RCC 7860 (cell line): ENCODE data around the gene CD320.
"Not testable (repeated sequence)": the region's sequence is repeated elsewhere in the genome, so short reads cannot be mapped to it uniquely, and the experiment has no call there.

Experiments used
- DNase-seq: peaks from one replicate; pipeline ENCODE4 v3.0.0-alpha.2; 2015; ENCODE audit warnings: low spot score
- FAIRE-seq: peaks from 2 replicates; lab custom pipeline; 2012; peaks lifted over from hg19 to GRCh38; lab: Jason Lieb, UNC

CD320 gene

DNA sequence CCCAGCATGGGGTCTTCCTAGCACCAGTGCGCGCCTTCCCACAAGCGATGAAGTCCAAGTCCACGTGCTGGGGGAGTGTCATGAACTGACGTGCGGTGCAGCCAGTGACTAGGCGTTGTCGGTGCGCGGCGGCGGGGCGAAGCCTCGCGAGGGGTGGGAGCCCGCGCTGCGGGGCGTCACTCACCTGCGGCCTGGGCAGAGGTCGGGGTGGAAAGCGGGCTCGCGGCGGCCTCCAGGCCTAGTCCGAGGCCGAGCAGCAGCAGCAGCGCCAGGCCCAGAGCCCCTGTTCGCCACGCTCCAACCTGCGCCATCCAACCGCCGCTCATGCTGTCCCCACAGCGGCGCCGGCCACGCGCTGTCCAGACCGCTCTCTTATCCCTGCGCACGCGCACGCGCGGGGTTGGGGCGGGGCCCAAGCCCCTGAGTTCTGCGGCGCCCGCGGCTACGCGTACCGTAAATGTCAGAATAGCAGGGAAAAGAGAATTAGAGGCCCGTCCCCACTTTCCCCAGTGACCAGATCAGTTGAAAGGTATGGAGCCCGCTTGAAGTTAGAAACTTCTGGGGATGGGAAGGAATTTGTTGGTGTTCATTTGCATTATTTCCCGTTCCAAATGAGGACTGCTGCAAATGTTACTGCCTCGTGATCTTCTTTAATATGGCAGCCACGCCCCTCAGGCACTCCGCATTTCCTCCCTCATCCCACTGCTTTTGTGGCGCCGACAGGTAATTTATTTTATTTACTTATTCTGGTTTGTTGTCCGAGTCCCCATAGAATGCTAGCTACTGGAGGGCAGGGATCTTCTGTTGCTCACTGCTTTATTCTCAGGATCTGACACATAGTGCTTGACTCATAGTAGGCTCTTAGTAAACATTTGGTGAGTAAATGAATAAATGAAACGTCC lies at the start of gene CD320:
Gene CD320 (minus strand): TSS at position 394 of the 902 bp plus-strand sequence. CDS start 68 bp downstream, at position 326.
- FAIRE-seq (peak; percentile 14), DNase-seq (peak; percentile 65)

GRCh38 chr19:8357007-8357521 lies 48.9 kb upstream of the CD320 start:
- DNase-seq (no peak), FAIRE-seq (no peak)

DNA sequence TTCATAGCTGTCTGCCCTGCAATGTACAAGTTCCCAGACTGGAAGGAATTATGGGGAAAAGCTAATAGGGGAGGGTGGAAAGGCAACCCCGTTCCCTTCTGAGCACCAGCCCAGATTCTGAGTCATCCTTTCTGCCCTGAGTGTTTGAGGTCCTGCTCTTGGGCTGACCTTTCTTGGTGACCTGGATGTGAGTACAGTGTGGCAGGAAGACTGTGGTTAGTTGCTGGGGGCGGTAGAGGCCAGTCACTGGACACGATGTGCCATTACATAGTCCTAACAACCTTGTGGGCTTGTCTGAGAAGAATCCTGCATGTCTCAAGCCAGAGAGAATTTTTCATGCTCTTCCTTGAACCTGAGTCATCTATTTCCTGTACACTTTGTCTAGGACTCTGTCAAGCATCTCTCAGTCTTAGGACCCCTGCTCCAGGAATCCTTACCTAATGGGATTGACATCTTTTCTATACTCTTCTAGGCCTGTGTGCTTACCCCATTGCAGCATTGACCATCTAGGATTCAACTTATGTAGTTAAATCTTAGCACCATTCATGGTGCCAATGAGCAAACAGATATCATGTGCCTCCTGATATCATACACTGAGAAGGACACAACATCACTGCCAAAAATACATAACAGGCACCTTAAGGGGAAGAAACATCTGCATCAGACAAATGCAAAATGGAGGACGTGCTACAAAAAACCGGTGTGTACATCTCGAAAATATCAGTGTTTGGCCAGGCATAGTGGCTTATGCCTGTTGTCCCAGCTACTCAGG lies 47.7 kb upstream of the CD320 start:
- FAIRE-seq: peak; percentile 99
- peak; percentile 100 for DNase-seq

- FAIRE-seq, DNase-seq: not testable (repeated sequence)
Observed at GRCh38 chr19:8352845-8353244, 44.7 kb upstream of the CD320 start.

DNA sequence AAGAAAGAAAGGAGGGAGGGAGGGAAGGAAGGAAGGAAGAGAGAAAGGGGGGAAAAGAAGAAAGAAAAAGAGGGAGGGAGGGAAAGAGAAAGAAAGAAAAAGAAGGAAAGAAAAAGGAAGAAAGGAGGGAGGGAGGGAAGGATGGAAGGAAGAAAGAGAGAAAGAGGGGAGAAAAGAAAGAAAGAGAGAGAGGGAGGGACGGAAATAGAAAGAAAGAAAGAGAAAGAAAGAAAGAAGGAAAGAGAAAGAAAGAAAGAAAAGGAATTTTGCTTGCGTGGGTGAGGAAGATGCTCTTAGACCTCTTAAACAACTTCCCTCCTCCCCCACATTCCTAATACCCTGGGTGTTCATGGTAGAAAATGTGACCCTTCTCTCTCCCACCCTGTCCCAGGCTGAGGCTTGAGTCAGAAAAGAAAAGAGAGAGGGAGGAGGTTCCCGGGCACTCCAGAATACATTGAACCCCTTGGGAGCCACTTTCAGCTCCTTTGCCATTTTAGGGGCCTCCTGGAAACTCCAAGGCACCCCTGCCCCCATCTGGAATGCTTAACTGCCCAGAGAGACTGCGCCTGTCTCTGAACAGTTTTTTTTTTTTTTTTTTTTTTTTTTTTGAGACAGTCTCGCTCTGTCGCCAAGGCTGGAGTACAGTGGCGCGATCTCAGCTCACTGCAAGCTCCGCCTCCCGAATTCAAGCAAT lies 44.1 kb upstream of the CD320 start:
- FAIRE-seq (no peak), DNase-seq (no peak)

- not testable (repeated sequence) for FAIRE-seq, DNase-seq
Observed at GRCh38 chr19:8349629-8350372, 41.6 kb upstream of the CD320 start.

GRCh38 chr19:8343483-8343844 lies 35.3 kb upstream of the CD320 start:
- DNase-seq (no peak), FAIRE-seq (no peak)

DNA sequence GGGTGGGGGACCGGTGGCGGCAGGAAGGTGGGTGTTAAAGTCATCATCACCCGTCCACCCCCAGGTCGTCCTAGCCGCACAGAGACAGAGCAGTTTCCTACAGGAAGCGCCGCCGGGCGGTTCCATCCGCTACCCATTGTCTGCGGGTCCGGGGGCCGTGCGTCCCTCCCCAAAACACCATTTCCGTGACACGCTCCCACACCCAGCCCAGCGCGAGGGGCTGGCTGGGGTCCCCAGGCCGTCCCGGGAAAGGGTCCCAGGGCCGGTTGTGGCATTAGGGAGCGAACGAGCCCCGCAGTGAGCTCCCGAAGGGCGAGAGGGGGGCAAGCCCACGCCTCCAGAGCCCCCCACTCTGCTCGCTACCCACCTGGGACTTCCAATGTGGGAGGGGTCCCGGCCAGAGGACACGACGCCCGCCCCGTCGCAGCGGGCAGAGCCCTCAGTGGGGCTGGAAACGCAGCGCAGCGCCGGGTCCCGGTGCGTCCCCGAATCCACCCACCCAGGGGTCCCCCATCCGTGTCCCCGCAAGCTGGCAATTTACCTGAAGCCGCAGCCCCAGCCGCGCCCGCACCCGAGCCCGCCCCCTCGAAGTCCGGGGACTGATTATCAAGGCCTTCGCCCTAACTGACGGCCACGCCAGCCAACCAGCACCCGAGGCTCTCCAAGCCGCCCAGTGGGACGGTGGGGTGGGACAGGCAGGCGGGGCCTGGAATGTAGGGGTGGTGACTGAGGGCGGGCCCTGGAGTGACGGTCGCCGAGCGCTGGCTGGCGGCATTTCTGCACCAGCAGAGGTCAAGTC lies 34.7 kb upstream of the CD320 start, which contains the start of gene KANK3:
Gene KANK3 (minus strand): TSS at position 579 of the 799 bp plus-strand sequence. CDS start 5,434 bp downstream, outside the sequence.
- no peak for FAIRE-seq

DNA sequence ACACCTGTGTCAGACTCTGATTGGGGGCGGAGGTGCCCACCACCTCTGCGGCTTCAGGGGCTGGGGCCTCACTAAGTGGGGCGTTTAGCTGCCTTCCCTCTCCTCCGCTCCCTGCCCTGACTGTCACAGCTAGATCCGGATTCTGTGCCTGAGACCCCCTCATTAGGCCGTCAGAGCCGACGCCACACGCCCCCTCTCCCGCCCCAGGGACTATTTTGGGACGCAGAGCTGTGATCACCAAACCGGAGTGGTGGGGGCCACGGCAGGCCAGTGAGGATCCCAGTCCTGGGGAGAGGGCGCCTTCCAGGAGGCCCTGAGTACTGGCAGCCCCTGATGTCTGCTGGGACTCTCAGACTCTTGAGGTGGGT lies 34.1 kb upstream of the CD320 start:
- FAIRE-seq (no peak), DNase-seq (no peak)

More for the DNA sequence above, 34.7 kb upstream of the CD320 start, which contains the start of gene KANK3:
- peak; percentile 52 for DNase-seq

DNA sequence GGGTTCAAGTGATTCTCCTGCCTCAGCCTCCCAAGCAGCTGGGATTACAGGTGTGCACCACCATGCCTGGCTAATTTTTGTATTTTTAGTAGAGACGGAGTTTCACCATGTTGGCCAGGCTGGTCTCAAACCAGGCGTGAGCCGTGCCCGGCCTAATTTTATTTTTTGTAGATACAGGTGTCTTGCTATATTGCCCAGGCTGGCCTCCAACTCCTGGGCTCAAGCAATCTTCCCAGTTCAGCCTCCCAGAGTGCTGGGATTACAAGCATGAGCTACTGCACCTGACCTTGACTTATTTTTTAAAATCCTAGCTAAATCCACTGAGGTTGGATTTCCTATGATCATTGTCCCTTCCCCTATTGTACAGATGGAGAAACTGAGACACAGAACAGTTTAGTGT lies 33.3 kb upstream of the CD320 start:
- not testable (repeated sequence) for DNase-seq, FAIRE-seq

DNA sequence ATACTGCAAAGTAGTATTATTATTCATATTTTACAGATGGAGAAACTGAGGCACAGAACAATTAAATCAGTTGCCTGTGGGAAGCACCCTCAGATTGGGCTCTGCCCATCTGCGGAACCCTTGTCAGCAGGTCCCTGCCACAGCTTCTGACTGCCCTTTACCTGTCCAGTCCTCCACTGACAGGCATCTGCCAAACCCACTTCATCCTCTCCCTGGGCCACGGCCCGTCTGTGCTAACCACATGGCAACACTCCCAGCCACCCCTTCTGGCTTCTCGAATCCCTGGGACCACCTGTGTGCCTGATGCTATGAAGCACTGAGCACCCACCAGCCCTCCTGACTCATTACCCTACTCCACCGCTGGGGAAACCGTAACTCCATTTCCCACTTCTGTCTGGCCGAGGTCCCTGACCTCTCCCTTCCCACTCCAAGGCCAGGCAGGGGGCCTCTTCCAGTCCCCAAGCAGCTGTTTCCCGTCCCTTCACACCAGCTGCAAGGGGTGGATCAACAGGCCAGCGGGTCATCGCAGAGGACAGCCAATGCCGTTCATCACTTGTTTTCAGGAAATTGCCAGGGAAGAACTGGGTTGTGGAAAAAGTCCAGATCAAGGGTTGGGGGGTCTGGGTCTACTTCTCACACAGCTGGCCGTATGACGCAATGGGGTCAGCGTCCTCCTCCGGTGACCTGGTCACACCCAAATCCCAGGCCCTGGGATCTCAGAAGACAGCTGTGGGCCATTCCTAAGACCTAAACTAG lies 32.4 kb upstream of the CD320 start:
- FAIRE-seq (no peak), DNase-seq (no peak)

DNA sequence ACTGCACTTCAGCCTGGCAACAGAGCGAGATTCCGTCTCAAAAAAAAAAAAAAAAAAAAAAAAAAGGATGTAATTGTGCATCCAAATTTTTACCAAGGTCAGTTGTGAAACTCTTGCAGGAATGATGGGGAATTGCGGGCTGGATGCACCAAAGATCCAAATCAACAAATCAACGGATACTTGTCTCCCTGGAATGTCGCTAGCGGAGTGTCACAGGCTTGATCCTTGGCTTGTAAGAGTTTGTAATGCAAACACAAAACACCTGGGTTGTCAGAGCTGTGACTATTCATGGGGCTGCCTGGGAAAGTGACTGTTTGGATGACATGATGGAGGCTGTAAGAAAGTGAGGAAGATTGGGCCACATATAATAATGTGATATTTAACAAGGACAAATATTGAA lies 30.7 kb upstream of the CD320 start:
- no peak for FAIRE-seq

GRCh38 chr19:8337728-8338127 lies 29.6 kb upstream of the CD320 start:
- no peak for DNase-seq
- FAIRE-seq: no peak

More for the DNA sequence above, 30.7 kb upstream of the CD320 start:
- no peak for DNase-seq

DNA sequence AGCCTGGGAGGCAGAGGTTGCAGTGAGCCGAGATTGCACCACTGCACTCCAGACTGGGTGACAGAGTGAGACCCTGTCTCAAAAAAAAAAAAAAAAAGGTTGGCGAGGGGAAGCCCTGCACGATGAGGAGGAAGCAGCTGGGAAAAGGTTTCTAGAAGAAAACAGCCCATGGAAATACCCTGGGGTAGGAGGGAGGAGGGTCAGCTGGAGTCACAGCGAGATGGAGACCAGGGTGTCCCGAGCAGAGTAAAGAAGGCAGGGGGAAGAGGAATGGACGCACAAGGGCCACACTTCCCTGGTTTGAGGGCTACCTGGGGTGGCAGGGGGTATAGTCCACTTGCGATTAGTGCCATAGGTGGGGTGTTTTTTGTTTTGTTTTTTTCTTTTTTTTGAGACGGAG lies 28.5 kb upstream of the CD320 start:
- FAIRE-seq (no peak), DNase-seq (no peak)

GRCh38 chr19:8336072-8336569 lies 28.0 kb upstream of the CD320 start:
- DNase-seq (no peak), FAIRE-seq (no peak)

- FAIRE-seq (no peak), DNase-seq (no peak)
Observed at GRCh38 chr19:8335343-8336071, 27.3 kb upstream of the CD320 start.

DNA sequence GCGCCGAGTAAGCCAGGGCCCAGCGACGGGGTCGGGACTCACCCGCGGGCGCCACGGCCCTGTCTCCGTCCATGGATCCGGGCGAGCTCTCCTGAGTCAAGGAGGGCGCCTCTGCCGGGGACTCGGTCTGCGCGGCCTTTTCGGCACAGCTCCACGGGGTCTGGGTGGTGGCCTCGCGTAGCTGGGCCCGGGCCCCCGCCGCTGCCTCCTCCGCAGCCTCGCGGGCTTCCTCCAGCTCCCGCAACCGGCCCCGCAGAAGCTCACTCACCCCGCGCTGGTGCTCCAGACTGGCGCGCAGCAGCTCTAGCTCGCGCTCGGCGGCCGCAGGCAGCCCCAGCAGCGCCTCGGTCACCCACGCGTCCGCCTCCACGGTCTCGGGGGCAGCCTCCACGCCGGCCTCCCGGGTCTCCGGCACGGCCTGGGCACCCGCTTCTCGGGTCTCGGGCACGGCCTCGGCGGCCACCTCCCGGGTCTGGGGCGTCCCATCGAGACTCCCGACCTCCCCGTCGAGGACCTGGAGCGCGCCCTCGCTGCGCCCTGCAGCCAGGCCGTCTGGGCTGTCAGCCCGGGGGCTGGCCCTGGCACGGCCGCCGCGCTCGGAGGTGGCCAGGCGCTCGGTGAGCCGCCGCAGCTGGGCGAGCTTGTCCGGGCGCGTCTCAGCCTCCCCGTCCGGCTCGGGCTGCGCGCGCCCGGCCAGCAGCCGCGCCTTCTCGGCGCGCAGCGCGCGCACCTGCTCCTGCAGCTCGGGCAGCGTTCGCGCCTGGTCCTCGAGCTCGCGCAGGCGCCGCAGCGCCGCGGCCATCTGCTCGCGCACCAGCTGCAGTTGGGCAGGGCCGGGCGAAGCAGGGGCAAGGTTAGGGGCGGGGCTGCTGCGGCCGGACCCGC lies 26.5 kb upstream of the CD320 start:
- FAIRE-seq (no peak), DNase-seq (no peak)
